Dermis microvascular lymphatic vessel endothelial cell (primary cell): Measurements from ENCODE around the gene HFM1. TPM values are rescaled to one million over a fixed set of nuclear protein-coding genes. Genes with fewer than 3 reads are reported as not detected.
"Not testable (repeated sequence)": the region's sequence is repeated elsewhere in the genome, so short reads cannot be mapped to it uniquely, and the experiment has no call there.

Experiments used
- DNase-seq, 2 donors: peaks; one replicate each; pipeline versions ENCODE4 v3.0.0 to v3.0.0-alpha.2; 2010; ENCODE audit warnings: low read depth in 2 of 2
- total RNA-seq: library from RNA; depleted of rRNA; stranded (reverse); fragments of >200 nt; gene quantifications from 2 replicates; pipeline ENCODE4 v1.2.1, GENCODE V29; 2014

Gene HFM1, protein sequence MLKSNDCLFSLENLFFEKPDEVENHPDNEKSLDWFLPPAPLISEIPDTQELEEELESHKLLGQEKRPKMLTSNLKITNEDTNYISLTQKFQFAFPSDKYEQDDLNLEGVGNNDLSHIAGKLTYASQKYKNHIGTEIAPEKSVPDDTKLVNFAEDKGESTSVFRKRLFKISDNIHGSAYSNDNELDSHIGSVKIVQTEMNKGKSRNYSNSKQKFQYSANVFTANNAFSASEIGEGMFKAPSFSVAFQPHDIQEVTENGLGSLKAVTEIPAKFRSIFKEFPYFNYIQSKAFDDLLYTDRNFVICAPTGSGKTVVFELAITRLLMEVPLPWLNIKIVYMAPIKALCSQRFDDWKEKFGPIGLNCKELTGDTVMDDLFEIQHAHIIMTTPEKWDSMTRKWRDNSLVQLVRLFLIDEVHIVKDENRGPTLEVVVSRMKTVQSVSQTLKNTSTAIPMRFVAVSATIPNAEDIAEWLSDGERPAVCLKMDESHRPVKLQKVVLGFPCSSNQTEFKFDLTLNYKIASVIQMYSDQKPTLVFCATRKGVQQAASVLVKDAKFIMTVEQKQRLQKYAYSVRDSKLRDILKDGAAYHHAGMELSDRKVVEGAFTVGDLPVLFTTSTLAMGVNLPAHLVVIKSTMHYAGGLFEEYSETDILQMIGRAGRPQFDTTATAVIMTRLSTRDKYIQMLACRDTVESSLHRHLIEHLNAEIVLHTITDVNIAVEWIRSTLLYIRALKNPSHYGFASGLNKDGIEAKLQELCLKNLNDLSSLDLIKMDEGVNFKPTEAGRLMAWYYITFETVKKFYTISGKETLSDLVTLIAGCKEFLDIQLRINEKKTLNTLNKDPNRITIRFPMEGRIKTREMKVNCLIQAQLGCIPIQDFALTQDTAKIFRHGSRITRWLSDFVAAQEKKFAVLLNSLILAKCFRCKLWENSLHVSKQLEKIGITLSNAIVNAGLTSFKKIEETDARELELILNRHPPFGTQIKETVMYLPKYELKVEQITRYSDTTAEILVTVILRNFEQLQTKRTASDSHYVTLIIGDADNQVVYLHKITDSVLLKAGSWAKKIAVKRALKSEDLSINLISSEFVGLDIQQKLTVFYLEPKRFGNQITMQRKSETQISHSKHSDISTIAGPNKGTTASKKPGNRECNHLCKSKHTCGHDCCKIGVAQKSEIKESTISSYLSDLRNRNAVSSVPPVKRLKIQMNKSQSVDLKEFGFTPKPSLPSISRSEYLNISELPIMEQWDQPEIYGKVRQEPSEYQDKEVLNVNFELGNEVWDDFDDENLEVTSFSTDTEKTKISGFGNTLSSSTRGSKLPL (N-terminal part only)
- total RNA-seq = under 0.01 and 0.25 TPM in 2 replicates

- DNase-seq = peak in 1 of 2 donors; percentile 66
These were observed at the start of gene HFM1 for GRCh38 chr1:91404151-91405012. Gene HFM1 (minus strand): TSS chr1:91404837. CDS start chr1:91401082, 3,755 bp downstream.

DNA sequence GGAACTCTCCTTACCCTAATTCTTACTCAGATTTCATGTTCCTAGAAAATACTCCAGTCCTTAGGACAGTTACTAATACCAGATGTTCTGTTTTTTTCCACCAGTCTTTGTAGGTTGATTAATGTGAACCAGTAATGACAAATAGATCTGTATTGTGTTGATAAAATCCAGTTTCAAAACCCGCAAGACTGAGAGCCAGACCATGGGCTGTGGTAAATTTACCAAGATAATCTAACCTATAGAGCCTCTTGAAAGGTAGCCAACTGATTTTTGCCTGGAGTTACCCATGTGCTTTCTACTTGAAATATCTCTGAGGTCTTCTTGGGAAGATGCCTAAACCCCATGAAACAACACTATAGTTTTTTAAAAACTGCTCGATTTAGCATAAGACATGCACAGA, 49.5 kb upstream of the HFM1 start:
- no peak for DNase-seq

GRCh38 chr1:91450260-91450659, 45.6 kb upstream of the HFM1 start:
- DNase-seq = no peak

GRCh38 chr1:91447782-91448181, 43.1 kb upstream of the HFM1 start:
- DNase-seq = not testable (repeated sequence)

GRCh38 chr1:91441980-91442379, 37.3 kb upstream of the HFM1 start:
- not testable (repeated sequence) for DNase-seq

DNA sequence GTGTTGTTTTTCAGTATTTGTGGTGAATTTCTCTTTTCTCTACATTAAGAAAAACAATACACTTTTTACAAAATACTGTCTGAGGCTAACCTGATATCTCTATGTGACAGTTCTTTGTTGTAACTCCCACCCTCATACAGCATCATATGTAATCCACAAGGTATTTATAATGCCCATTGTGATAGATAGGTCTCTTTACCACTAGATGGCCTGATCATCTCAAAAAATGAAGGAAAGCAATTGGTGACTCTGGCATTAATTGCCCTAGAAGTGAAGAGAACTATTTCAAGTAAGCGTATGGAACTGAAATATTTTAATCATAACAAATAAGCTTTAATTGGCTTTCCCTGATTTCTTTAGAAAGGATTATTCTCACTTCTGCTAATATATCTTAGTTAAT, 36.2 kb upstream of the HFM1 start:
- peak in 1 of 2 donors; percentile 16 for DNase-seq

- DNase-seq = no peak
These were observed 34.4 kb upstream of the HFM1 start for GRCh38 chr1:91439016-91439415.

- no peak for DNase-seq
These were observed 23.7 kb upstream of the HFM1 start for GRCh38 chr1:91428182-91428798.

GRCh38 chr1:91427741-91428140, 23.1 kb upstream of the HFM1 start:
- DNase-seq = no peak

DNA sequence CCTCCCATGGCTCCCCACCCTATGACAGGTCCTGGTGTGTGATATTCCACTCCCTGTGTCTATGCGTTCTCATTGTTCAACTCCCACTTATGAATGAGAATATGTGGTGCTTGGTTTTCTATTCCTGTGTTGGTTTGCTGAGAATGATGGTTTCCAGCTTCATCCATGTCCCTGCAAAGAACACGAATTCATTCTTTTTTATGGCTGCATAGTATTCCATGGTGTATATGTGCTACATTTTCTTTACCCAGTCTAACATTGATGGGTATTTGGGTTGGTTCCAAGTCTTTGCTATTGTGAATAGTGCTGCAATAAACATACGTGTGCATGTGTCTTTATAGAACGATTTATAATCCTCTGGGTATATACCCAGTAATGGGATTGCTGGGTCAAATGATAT, 17.9 kb upstream of the HFM1 start:
- not testable (repeated sequence) for DNase-seq

DNA sequence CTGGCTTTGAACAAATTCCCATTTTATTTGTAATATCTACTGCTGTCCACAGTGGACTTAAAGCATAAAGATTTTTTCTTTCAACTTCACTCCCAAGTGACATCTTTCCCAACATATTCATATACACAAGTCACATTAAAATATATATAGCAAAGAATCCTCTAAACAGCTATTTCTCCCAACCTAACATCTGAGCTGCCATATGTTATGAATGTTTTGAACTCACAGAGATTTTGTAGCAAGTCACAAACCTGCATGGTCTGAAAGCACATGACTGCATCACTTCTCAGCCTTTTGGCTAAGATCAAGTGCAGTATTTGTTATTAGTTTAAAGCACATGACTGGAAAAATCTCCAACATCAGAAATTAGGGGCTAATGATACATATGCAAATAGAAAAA, 7.7 kb upstream of the HFM1 start:
- no peak for DNase-seq

GRCh38 chr1:91406773-91407389, 2.2 kb upstream of the HFM1 start:
- peak in 1 of 2 donors; percentile 7 for DNase-seq

DNA sequence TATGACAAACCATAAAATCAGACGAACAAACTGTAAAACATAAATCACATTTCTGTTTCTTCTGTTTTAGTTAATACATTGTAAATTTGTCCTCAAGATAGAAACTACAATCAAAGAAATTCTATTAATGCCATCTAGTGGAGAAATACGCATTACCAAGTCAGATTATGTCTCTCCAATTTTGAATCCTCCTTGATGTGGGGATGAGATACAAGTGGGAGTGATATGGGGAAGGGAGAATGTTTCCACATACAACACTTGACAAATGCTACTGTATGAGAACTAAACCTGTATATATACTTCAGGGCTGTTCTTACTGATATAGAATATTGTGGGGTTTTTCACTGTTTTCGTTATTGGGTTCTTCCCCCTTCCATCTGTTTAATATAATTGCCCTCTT, 2.6 kb downstream of the HFM1 start:
- peak in 1 of 2 donors; percentile 13 for DNase-seq

DNA sequence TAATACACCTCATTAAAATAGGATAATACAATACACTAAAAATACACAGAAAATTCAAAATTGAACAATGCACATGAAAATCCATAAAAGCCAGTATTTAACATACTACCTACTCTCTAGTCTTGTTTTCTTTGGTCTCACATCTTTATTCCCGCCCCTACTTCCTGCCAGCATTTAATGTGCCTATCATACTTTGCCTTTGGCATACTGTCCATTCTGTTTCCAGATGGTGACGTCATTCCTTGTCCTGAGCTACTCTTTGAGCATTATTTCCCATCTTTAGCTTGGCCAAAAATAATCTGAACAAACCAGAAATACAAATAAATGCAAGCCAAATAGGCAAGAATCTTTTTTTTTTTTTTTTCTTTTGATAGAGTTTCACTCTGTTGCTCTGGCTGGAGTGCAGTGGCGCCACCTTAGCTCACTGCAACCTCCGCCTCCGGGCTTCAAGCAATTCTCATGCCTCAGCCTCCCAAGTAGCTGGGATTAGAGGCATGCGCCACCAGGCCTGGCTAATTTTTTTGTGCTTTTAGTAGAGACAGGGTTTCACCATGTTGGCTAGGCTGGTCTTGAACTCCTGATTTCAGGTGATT, 4.4 kb downstream of the HFM1 start:
- no peak for DNase-seq

DNA sequence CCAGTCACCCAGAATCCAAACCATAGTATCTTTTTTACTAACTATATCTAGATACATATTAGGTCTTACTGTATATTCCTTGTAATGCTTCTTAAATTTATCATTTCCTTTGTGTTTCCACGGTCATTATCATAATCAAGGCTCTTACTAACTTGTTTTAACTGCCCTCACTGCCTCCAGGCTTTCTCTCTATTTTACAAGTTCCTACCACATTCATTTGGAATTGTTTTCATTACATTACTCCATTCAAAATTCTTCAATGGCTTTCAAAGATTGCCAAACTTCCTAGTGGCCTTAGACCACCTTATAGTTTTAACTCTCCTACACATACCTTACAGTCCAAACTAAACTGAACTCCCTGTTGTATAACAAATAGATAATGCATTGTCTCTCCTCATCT, 6.3 kb downstream of the HFM1 start:
- no peak for DNase-seq

DNA sequence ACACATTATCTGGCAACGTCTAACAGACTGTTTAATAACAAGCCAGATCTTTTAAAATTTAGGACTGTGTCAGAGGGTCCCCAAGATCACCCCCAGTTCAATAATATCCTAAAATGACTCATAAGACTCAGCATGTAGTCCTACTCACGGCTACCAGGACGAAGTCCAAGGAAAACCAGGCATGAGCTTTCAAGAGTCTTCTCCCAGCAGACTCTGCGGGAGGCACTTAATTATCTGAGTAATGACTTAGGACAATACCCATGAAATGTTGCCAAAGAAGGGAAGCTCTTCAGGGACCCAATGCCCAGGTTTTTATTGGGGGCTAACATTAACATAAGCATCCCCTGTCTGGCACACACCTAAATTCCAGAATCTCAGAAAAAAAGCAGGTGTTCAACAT, 7.0 kb downstream of the HFM1 start:
- no peak for DNase-seq

- no peak for DNase-seq
These were observed 11.6 kb downstream of the HFM1 start for GRCh38 chr1:91393042-91393441.

DNA sequence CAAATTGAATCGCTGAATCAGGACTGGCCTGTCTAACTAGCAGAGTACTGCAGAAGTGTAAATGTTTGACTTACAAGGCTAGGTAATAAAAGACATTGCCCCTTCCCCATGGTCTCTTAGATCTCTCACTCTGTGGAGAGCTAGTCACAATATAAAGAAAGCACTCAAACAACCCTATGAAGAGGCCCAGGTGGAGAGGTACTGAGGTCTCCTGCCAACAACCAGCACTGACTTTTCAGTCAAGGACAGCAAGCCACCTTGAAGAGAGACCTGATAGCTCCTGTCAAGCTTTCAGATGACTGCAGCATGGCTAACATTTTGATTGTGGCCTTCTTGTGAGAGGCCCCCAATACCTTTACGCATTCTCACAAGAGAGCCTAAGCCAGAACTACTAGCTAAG, 18.5 kb downstream of the HFM1 start:
- DNase-seq = no peak

DNA sequence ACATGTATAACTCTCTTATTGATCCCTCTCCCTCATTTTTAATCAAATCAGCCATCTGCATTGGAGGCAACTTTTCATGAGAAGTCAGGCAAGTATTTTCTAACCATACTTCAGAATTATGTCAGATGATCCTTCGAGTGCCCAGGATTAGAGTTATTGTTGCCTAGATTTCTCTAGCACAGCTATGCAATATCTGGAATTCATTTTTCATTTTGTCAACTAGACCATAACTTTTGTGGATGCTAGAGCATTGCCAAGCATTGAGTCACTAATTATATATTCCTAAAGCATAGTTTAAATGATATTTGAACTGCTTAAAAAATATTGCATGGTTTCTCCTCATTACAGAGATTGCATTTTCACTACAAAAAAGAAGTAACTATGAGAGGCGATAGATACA, 21.2 kb downstream of the HFM1 start:
- DNase-seq = no peak
